HL-60/S4 treated with phorbol 12-myristate 13-acetate at 8.2 ng/mL for 4 days and 3 days (cell line): ENCODE data around the gene ACTC1.

Source experiments
- in situ Hi-C: fragments of 300-500 bp; cut with MboI; formaldehyde crosslinking; loops from 2 replicates; pipeline ENCODE4 v1.15.0; 2022; ENCODE audit warnings: low sequenced_read_pairs

ACTC1 gene

DNA sequence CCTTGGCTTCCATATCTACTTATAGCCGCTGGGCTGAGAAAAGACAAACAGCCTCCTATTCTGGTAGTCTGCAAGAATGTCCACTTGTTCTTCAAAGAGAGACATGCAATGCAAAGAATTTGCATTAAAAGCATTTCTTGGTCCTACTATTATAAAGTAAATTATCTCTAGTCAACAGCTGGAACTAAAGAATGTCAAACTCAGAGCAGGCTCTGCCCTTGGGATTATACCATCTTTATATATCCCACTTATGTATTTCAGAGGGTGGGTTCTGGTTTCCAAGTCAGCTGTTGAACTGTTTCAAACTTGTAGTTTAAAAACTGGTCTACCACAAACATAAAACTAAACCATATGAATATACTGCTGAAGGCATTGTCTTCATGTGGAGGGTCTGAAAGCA is 7.0 kb upstream of the ACTC1 start:
- in situ Hi-C loops: no loop called here

DNA sequence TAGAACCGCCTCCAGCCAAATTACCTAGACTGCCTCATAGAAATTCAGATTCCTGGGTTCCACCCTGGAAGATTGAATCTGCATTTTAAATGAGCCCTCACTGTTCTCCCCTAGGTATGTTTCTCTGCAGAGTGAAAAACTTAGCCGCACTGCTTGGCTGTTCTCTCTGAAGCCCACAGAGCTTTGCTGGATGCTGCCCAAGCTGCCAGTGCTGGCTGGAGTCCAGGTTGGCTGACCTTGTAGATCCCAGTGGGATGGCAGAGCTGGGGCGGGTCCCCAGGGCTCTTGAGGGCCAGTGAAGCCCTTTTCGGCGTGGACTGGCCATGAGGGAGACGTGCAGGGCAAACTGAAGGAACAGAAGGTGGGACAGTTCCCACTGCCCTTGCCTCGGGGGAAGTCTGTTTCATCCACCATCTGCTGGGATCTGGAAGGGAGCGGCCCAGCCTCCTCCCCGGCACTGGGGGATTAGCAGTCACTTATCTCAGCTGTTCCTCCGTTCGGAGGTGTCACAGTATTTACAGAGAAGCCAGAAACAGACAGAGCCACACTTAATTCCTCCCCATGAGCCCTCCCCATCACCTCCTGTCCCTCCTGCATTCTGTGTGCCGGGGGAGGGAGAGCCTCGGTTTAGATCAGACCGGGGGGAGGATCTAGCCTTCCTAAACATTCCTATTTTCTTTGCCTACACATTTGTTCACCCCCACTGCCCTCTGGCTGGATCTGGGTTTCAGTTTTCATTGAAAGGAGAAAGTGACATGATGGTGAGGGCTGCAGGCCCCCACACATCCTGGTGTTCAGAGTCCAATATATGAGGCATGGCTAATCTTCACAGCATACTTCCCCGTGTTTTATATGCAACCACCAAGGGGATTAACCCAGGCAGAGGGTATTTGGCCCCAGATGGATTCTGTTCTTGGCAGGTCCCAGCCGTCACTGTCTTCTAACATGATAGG is 4.1 kb upstream of the ACTC1 start:
- in situ Hi-C loops: no loop called here

DNA sequence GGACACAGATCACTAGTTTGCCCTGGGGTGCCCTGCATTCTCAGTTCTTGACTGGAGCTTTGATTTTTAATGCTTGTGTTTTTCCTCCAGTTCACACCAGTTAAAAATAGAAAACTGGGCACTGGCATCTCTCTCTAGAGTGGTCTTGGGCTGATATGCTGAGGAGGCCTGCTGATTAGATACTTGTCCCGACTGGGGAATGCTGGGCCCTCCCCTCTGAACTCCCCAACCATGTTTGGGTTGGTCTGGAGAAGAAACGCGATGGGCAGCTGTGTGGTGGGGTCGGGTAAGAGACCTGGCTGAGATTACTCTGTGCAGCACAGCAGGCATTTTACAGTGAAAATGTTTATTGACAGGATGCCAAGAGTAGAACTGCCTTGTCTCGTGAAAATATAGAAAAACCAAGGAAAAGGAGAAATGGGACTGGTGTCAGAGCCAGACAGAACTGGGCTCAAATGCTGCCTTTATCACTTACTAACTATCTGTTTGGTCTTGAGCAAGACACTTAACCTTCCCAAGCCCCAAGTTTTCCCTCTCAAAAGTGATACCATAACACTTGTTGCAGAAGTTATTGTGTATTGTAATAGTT is 1.6 kb upstream of the ACTC1 start:
- in situ Hi-C loops: no loop called here

DNA sequence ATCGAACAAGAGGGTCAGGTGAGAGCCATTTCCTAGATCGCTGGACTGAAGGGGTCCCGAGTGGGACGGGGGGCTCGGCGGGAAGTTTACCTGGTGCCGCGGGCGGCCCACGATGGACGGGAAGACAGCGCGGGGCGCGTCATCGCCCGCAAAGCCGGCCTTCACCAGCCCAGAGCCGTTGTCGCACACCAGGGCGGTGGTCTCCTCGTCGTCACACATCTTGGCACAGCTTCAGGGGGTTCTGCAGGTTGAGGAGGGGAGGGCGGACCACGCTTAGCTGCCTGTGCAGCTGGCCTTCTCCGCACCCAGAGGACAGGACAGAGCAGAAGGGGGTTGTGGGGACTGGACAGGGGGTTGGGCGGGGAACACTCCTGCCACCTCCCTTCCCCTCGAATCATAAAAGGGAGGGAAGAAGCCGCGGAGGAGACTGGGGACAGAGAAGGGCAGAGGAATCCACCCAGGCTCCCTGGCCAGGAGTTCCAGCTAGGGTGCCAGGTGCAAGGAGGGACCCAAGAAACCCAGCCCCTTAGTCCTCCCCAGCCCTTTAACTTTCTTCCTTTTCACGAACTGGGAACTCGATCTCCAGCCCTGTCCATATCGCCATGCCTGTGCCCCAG is 651 bp downstream of the ACTC1 start:
- in situ Hi-C loops: no loop called here

DNA sequence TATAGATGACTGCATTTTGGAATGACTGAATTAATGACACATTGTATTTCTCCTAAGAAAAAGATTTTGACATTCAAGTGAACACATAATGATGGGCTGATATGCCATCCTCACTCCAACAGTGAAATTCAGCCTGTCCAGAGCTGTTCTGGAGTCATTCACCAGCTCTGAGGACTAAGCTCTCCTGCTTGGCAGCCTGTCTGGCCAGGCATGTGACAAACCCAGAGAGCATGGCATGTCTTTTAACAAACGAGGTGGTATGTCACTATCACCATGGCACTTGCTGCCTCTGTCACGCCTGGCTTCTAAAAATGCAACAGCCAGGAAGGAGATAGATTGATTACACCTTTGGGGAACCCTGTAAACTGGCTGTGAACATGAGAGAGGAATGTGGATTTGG is 1.4 kb downstream of the ACTC1 start:
- in situ Hi-C loops: no loop called here

DNA sequence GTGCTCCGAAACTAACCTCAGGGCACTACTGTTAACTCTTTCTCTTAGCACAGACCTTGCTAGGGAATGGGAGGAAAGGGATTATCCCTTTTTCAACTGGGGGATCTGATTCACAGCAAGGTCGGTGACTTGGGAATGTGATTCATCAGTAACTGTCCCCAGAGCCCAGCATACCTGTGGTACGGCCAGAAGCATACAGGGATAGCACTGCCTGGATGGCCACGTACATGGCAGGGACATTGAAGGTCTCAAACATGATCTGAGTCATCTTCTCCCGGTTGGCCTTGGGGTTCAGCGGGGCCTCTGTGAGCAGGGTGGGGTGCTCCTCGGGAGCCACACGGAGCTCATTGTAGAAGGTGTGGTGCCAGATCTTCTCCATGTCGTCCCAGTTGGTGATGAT is 2.3 kb downstream of the ACTC1 start:
- in situ Hi-C loops: no loop called here

DNA sequence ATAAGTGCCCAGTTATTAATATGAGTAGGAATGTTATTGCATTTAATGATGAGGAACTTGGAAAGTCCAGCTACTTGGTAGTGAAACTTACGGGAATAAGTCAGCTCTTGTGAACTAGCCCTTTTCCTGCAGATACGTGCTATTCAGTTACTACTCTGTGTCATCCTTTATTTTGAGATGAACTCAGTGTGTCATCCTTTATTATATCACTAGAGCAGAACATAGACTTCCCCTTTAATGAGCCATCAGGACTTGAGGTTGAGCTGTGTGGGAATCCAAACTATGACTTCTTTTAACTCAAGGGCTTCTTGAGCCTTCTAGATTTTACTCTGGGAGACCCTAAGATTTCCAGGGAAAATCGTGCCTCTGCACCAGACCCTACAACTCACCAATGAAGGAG is 3.6 kb downstream of the ACTC1 start:
- in situ Hi-C loops: no loop called here

DNA sequence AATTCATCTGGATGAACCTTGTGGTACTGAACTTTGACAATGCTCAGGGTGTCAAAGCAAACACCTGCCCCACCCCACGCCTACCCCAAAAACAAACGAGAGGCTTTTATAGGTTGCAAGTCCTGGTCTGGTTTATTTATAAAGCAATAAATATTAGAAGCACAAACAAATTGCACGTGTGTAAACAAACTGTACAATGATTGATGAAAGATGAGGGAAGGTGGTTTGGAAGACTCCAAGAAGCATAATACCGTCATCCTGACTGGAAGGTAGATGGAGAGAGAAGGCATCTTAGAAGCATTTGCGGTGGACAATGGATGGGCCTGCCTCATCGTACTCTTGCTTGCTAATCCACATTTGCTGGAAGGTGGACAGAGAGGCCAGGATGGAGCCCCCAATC is 5.2 kb downstream of the ACTC1 start:
- in situ Hi-C loops: no loop called here

DNA sequence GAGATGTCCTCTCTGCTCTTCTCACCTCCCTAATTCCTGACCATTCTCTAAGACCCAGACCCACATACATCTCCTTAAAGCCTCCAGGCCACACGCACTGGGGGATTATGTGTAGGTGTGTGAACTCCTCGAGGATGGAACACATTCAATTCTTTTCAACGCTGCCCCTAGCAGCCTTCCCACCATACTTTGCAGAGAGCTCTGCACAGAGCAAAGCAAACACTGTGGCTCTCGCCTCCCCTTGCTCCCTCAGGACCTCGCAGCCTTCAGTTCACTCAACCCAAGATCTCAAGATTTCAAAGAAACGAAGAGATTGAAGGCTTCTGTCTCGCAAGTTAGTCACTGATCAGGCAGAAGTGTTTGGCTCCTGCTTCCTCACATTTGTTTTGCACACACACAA is 6.0 kb downstream of the ACTC1 start:
- in situ Hi-C loops: no loop called here

DNA sequence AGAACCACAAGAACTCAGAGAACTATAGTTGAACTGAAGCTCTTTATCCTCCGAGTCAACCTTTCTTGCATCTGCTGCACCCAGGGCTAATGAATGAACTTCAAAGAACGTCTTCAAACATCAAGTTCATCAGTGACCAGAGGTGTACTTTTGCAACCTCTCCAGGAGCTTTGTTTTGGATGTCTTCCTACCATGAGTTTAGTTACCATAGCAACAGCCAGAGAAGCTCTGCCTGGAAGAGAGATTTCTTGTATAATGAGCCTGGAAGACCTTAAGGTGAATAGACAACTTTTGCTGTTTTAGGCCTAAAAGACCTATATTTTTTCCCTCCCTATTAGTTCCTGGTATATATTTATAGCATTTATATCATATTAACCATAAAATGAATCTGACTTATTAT is 9.1 kb downstream of the ACTC1 start:
- in situ Hi-C loops: no loop called here

DNA sequence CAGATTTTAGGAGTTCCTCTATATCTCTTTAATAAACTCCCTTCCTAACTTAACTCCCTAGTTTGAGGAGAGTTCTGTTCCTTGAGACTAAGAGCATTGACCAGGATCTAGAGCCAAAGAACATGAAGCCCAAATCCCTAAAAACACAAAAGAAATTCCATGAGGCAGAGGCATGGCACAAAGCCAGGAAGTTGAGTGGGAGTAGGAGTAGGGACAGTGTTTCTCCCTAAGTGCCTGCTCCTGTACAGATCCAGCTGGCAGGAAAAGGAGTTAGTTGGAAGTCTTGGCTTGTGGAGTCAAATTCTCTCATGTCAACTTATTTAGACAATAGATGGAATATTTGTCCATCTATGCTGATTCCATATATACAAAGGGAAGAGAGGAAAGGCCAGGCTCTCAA is 11.4 kb downstream of the ACTC1 start:
- in situ Hi-C loops: no loop called here

DNA sequence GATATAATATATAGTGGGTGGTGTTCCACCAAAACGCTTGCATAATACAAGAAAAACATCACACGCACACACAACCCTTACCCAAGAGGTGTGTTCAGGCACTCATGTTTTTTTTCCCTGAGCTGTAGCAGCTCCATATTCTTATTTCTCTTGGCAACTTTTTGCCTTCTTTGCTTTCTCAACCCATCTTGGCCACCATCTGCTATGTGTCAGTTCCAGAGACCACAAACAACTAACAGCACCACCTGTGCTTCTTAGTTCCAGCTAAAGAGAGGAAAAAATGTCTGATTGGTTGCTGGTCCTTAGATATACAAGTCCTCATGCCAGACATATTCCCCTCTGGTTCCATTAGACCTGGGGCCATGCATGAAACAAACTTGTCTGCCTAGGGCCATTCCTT is 11.9 kb downstream of the ACTC1 start:
- in situ Hi-C loops: no loop called here

DNA sequence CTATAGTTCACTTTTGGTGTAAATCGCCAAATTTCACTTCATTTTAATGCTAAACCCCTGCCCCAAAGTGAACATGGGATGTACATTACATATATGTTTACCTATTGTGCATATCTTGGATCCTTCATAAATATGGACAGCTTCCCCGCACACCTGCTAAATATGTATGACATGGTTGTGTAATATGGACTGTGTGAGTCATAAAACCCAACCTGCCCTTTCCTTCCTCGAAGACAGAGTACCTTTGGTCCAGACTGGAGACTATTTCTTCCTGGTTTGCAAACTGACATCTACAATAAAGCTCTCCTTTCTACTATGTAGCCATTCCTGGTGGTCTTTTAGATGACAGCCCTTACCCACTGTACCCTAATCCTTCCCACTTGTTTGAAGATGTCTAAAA is 12.4 kb downstream of the ACTC1 start:
- in situ Hi-C loops: no loop called here

DNA sequence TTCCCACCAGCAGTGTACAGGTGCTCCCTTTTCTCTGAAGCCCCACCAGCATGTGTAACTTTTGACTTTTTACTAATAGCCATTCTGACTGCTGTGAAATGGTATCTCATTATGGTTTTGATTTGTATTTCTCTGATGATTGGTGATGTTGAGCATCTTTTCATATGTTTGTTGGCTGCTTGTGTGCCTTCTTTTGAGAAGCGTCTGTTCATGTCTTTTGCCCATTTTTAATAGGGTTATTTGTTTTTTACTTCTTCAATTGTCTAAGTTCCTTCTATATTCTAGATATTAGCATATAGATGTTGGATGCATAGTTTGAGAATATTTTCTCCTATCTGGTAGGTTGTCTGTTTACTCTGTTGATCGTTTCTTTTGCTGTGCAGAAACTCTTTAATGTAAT is 14.6 kb downstream of the ACTC1 start:
- in situ Hi-C loops: no loop called here

DNA sequence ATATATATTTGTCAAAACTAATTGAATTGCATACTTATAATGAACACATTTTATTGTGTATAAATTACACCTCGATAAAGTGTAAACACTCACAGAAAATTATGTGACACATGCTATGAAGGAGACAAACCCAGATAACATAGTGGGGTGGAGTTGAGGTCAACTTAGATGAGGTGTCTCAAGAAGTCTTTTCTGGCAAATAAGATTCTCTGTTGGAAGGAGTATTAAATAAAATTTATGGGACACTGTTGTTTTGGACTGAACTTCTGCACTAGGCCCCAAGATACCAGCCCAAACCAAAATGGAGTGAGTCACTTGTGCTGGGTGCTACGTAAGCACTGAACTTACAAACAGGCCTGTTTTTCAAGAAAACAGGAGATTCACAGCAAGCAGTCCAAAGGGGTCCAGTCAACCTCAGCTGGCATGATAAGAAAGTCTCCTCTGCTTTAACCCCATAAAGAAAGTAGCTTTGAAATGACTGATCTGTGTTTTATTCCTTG is 18.7 kb downstream of the ACTC1 start:
- in situ Hi-C loops: no loop called here

DNA sequence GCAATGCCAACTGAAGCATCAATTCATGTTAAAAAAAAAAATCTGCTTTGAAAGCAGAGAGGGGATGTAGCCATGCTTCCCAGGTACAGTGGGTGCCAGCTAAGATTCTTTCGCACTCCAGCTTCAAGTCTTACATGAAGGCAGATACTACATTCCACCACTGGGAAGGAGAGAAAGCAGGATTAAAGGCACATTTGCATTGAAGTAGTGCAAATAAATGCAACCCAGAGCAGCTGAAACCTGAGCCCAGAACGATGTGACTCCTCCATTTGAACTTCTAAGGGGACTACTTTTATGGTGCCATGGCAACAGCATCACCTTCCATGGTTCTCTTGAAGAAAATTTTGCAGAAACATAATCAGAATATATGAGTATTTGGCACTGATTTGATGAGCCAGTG is 21.4 kb downstream of the ACTC1 start:
- in situ Hi-C loops: no loop called here

DNA sequence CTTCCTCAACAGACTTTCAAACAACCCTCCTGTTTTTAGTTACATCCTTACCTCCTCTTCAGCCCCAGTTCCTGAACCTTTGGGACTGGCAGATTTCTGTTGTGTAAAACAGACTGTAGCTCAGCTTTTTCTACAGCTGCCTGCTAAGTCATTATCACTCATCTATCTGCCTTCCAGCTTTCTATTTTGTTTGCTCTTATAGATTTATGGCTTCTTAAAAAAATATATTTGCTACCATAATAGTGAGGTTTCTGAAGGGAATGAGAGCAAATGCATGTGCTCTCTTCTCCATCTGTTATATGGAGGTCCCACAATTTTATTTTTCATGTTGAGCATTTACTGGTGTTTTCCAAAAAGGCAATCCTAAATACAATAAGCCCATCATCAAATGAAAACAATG is 22.3 kb downstream of the ACTC1 start:
- in situ Hi-C loops: no loop called here

DNA sequence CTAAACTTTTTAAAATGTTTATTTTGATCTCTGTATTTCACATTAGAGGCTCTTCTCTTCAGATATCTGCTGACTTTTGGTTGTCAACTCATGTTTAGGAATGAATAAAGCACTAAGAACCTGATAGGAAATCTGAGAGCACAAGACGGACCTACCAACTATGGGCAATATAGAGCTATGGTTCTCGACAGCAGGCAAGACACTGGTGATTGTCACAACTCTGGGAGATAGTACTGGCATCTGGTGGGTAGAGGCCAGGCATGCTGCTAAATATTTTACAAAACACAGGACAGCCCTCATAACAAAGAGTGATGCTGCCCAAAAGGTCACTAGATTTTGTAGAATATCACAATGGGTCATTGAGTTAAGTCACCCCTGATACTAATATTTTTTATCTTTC is 23.0 kb downstream of the ACTC1 start:
- in situ Hi-C loops: no loop called here

DNA sequence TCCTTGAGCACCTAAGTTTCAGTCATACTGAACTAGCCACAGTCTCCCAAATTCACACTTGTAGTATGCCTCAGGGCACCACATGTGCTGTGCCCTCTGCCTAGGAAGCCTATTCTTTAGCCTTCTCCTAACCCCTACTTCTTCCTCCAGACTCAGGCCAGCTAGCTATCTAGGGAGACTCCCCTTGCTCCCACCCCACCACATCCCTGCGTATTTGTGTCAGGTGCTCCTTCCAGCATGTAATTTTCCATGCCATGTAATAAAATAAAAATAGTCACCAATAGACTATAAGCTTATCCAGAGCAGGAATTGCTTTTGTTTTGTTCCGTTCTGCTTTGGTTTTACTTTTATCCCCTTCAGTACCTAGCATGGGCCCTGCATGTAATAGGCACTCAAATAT is 25.6 kb downstream of the ACTC1 start:
- in situ Hi-C loops: no loop called here

DNA sequence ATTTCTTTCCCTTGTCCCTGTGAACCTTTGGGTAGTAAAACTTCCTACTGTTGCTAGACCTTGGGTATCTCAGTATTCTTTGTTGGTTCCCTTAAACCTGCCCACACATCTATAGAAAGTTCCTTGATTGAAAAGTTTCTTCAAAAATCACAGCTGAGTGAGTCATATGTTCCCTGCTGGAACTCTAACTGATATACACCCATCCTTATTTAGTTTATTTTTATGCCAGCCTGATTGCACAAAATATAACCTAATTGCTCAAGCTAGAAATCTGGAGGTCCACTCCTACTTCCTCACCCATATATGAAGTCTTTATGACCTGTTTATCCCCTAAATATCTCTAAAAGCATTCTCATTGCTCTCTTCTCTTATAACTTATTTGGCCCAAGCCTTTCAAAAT is 26.8 kb downstream of the ACTC1 start:
- in situ Hi-C loops: no loop called here

DNA sequence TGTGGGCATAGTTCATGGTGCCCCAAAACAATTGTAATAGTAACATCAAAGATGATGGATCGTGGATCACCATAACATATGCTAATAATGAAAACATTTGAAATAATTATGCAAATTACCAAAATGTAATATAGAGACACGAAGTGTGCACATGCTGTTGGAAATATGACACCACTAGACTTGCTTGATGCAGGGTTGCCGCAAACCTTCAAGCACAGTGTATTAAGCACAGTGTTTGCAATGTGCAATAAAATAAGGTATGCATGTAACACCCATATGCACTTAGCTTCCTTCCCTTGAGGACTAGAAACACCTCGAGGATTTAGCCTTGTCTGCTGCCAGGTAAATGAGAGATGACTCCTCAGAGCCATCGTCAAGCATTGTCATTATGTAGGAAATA is 29.6 kb downstream of the ACTC1 start:
- in situ Hi-C loops: no loop called here

DNA sequence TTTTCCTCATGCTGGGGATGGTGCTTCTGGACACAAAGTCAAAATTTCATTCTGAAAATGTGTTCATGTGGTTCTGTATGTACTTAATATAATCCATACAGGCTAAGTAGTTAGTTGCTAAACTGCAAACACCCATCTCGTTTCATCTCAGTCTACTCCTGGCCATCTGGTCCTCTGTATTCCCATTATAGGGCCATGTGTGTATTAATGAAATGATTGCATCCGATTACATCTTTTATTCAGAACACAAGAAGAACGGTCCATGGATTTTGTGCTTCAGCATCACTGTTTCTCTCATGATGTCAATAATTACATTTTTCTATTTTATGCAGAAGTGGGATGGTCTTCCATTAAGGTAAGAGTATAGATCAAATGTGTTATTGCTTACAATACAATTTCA is 34.4 kb downstream of the ACTC1 start:
- in situ Hi-C loops: no loop called here
